DOHH2 (cell line): ENCODE measurements around the gene ADCY10.

Experiments
- EZH2phosphoT487 ChIP-seq: fragments of 200-600 bp; sonication (generic); IDR thresholded peaks from 2 replicates; pipeline ENCODE4 v1.6.1; 2017; ENCODE audit warnings: borderline replicate concordance, mild to moderate bottlenecking, antibody characterized with exemption, low read length, moderate library complexity, mixed read lengths
- TF ChIP-seq, protein P1 (sequence below): fragments of 200-600 bp; sonication (generic); IDR thresholded peaks from one replicate; pipeline ENCODE4 v1.5.1; 2014; ENCODE audit warnings: antibody characterized with exemption, mild to moderate bottlenecking, low read depth, low read length; ENCODE audit not compliant: poor library complexity, severe bottlenecking

DNA sequence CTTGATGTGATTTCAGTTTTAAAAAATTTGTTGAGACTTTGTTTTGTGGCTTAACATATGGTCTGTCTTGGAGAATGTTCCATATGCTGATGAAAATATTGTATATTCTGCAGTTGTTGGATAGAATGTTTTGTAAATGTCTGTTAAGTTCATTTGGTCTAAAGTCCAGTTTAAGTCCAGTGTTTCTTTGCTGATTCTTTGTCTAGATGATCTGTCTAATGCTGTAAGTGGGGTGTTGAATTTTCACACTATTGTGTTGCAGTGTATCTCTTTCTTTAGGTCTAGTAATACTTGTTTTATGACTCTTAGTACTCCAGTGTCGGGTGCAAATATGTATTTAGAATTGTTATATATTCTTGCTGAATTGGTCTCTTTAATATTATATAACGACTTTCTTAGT, 33.8 kb upstream of the ADCY10 start:
- TF ChIP-seq, protein P1, sequence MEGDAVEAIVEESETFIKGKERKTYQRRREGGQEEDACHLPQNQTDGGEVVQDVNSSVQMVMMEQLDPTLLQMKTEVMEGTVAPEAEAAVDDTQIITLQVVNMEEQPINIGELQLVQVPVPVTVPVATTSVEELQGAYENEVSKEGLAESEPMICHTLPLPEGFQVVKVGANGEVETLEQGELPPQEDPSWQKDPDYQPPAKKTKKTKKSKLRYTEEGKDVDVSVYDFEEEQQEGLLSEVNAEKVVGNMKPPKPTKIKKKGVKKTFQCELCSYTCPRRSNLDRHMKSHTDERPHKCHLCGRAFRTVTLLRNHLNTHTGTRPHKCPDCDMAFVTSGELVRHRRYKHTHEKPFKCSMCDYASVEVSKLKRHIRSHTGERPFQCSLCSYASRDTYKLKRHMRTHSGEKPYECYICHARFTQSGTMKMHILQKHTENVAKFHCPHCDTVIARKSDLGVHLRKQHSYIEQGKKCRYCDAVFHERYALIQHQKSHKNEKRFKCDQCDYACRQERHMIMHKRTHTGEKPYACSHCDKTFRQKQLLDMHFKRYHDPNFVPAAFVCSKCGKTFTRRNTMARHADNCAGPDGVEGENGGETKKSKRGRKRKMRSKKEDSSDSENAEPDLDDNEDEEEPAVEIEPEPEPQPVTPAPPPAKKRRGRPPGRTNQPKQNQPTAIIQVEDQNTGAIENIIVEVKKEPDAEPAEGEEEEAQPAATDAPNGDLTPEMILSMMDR, result no peak
- TF ChIP-seq EZH2phosphoT487, result no peak
